ENCODE data around the gene CHTF18.
A peak's percentile ranks its signal among the peaks of the same experiment; 100 is the strongest.

The CHTF18 gene

GRCh38 chr16:807347-808084 is 19.1 kb downstream of the CHTF18 start:
- peak overlapping the region; percentile 78 to 93 for H3K4me3 ChIP-seq (ENCODE audit: low read depth in 1 of 2, low read length in 2 of 2)
- no peaks in the 10 kb centered on the region for H3K9me3 ChIP-seq (ENCODE audit: control insufficient read depth in 1 of 2, low read length in 2 of 2)
- H3K4me1 ChIP-seq (ENCODE audit: control insufficient read depth in 1 of 2, insufficient read depth in 2 of 2, low read length in 2 of 2), result peaks cover 0 to 10% of the 10 kb centered on the region in 2 donors
- H3K9ac ChIP-seq (ENCODE audit: low read depth in 1 of 2, low read length in 2 of 2), result peak overlapping the region; percentile 84 to 93
- H3K27ac ChIP-seq (ENCODE audit: low read depth, low read length), result peak overlapping the region; percentile 81
- H3K36me3 ChIP-seq (ENCODE audit: control insufficient read depth in 1 of 2, insufficient read depth in 2 of 2, low read length in 2 of 2), result no peaks in the 10 kb centered on the region
- H3K27me3 ChIP-seq (ENCODE audit: control insufficient read depth in 1 of 2, insufficient read depth in 2 of 2, low read length in 2 of 2), result peaks cover 15 to 18% of the 10 kb centered on the region in 2 donors

GRCh38 chr16:808085-808386 is 19.6 kb downstream of the CHTF18 start:
- Histone ChIP-seq H3K9me3 (ENCODE audit: control insufficient read depth in 1 of 2, low read length in 2 of 2) (no peaks in the 10 kb centered on the region), H3K27ac (ENCODE audit: low read depth, low read length) (no peak overlapping the region)

GRCh38 chr16:813204-813915 is 24.9 kb downstream of the CHTF18 start:
- H3K9me3 ChIP-seq (ENCODE audit: control insufficient read depth in 1 of 2, low read length in 2 of 2), result no peaks in the 10 kb centered on the region
- H3K4me3 ChIP-seq (ENCODE audit: low read depth in 1 of 2, low read length in 2 of 2), result no peak overlapping the region
- H3K4me1 ChIP-seq (ENCODE audit: control insufficient read depth in 1 of 2, insufficient read depth in 2 of 2, low read length in 2 of 2), result peaks cover 0 to 4% of the 10 kb centered on the region in 2 donors
- peaks cover 16 to 20% of the 10 kb centered on the region in 2 donors for H3K27me3 ChIP-seq (ENCODE audit: control insufficient read depth in 1 of 2, insufficient read depth in 2 of 2, low read length in 2 of 2)
- no peaks in the 10 kb centered on the region for H3K36me3 ChIP-seq (ENCODE audit: control insufficient read depth in 1 of 2, insufficient read depth in 2 of 2, low read length in 2 of 2)
- no peak overlapping the region for H3K27ac ChIP-seq (ENCODE audit: low read depth, low read length)
- H3K9ac ChIP-seq (ENCODE audit: low read depth in 1 of 2, low read length in 2 of 2), result no peak overlapping the region

More at GRCh38 chr16:808085-808386, 19.6 kb downstream of the CHTF18 start:
- H3K9ac ChIP-seq (ENCODE audit: low read depth in 1 of 2, low read length in 2 of 2), result peak overlapping the region; percentile 49 to 77
- H3K36me3 ChIP-seq (ENCODE audit: control insufficient read depth in 1 of 2, insufficient read depth in 2 of 2, low read length in 2 of 2), result no peaks in the 10 kb centered on the region
- peaks cover 0 to 10% of the 10 kb centered on the region in 2 donors for H3K4me1 ChIP-seq (ENCODE audit: control insufficient read depth in 1 of 2, insufficient read depth in 2 of 2, low read length in 2 of 2)
- H3K27me3 ChIP-seq (ENCODE audit: control insufficient read depth in 1 of 2, insufficient read depth in 2 of 2, low read length in 2 of 2), result peaks cover 11 to 17% of the 10 kb centered on the region in 2 donors
- peak overlapping the region; percentile 78 to 93 for H3K4me3 ChIP-seq (ENCODE audit: low read depth in 1 of 2, low read length in 2 of 2)

- H3K27me3 ChIP-seq (ENCODE audit: control insufficient read depth in 1 of 2, insufficient read depth in 2 of 2, low read length in 2 of 2), result peaks cover 16 to 24% of the 10 kb centered on the region in 2 donors
- H3K9ac ChIP-seq (ENCODE audit: low read depth in 1 of 2, low read length in 2 of 2), result no peak overlapping the region
- no peak overlapping the region for H3K27ac ChIP-seq (ENCODE audit: low read depth, low read length)
These were observed 25.5 kb downstream of the CHTF18 start for GRCh38 chr16:813916-814412.

GRCh38 chr16:814974-815373 is 26.6 kb downstream of the CHTF18 start:
- Histone ChIP-seq H3K27me3 (ENCODE audit: control insufficient read depth in 1 of 2, insufficient read depth in 2 of 2, low read length in 2 of 2) (peaks cover 18 to 24% of the 10 kb centered on the region in 2 donors), H3K4me3 (ENCODE audit: low read depth in 1 of 2, low read length in 2 of 2) (no peak overlapping the region), H3K9me3 (ENCODE audit: control insufficient read depth in 1 of 2, low read length in 2 of 2) (peaks cover 0 to 3% of the 10 kb centered on the region in 2 donors), H3K4me1 (ENCODE audit: control insufficient read depth in 1 of 2, insufficient read depth in 2 of 2, low read length in 2 of 2) (no peaks in the 10 kb centered on the region), H3K27ac (ENCODE audit: low read depth, low read length) (no peak overlapping the region), H3K36me3 (ENCODE audit: control insufficient read depth in 1 of 2, insufficient read depth in 2 of 2, low read length in 2 of 2) (no peaks in the 10 kb centered on the region), H3K9ac (ENCODE audit: low read depth in 1 of 2, low read length in 2 of 2) (no peak overlapping the region)

More at GRCh38 chr16:813916-814412, 25.5 kb downstream of the CHTF18 start:
- H3K36me3 ChIP-seq (ENCODE audit: control insufficient read depth in 1 of 2, insufficient read depth in 2 of 2, low read length in 2 of 2), result no peaks in the 10 kb centered on the region
- peaks cover 0 to 3% of the 10 kb centered on the region in 2 donors for H3K9me3 ChIP-seq (ENCODE audit: control insufficient read depth in 1 of 2, low read length in 2 of 2)
- no peaks in the 10 kb centered on the region for H3K4me1 ChIP-seq (ENCODE audit: control insufficient read depth in 1 of 2, insufficient read depth in 2 of 2, low read length in 2 of 2)
- H3K4me3 ChIP-seq (ENCODE audit: low read depth in 1 of 2, low read length in 2 of 2), result no peak overlapping the region

- Histone ChIP-seq H3K27me3 (ENCODE audit: control insufficient read depth in 1 of 2, insufficient read depth in 2 of 2, low read length in 2 of 2) (peaks cover 18 to 24% of the 10 kb centered on the region in 2 donors), H3K4me3 (ENCODE audit: low read depth in 1 of 2, low read length in 2 of 2) (no peak overlapping the region)
These were observed 27.4 kb downstream of the CHTF18 start for GRCh38 chr16:815861-816260.

GRCh38 chr16:817001-817906 is 28.8 kb downstream of the CHTF18 start:
- Histone ChIP-seq H3K27ac (ENCODE audit: low read depth, low read length) (no peak overlapping the region), H3K4me3 (ENCODE audit: low read depth in 1 of 2, low read length in 2 of 2) (no peak overlapping the region), H3K9me3 (ENCODE audit: control insufficient read depth in 1 of 2, low read length in 2 of 2) (peaks cover 0 to 3% of the 10 kb centered on the region in 2 donors), H3K4me1 (ENCODE audit: control insufficient read depth in 1 of 2, insufficient read depth in 2 of 2, low read length in 2 of 2) (no peaks in the 10 kb centered on the region), H3K9ac (ENCODE audit: low read depth in 1 of 2, low read length in 2 of 2) (no peak overlapping the region), H3K27me3 (ENCODE audit: control insufficient read depth in 1 of 2, insufficient read depth in 2 of 2, low read length in 2 of 2) (peaks cover 16 to 28% of the 10 kb centered on the region in 2 donors), H3K36me3 (ENCODE audit: control insufficient read depth in 1 of 2, insufficient read depth in 2 of 2, low read length in 2 of 2) (no peaks in the 10 kb centered on the region)

More at GRCh38 chr16:815861-816260, 27.4 kb downstream of the CHTF18 start:
- Histone ChIP-seq H3K36me3 (ENCODE audit: control insufficient read depth in 1 of 2, insufficient read depth in 2 of 2, low read length in 2 of 2) (no peaks in the 10 kb centered on the region), H3K27ac (ENCODE audit: low read depth, low read length) (no peak overlapping the region), H3K9me3 (ENCODE audit: control insufficient read depth in 1 of 2, low read length in 2 of 2) (peaks cover 0 to 3% of the 10 kb centered on the region in 2 donors), H3K4me1 (ENCODE audit: control insufficient read depth in 1 of 2, insufficient read depth in 2 of 2, low read length in 2 of 2) (no peaks in the 10 kb centered on the region), H3K9ac (ENCODE audit: low read depth in 1 of 2, low read length in 2 of 2) (no peak overlapping the region)

GRCh38 chr16:818132-818531 is 29.7 kb downstream of the CHTF18 start:
- Histone ChIP-seq H3K9me3 (ENCODE audit: control insufficient read depth in 1 of 2, low read length in 2 of 2) (peaks cover 0 to 3% of the 10 kb centered on the region in 2 donors), H3K9ac (ENCODE audit: low read depth in 1 of 2, low read length in 2 of 2) (no peak overlapping the region), H3K27ac (ENCODE audit: low read depth, low read length) (no peak overlapping the region), H3K27me3 (ENCODE audit: control insufficient read depth in 1 of 2, insufficient read depth in 2 of 2, low read length in 2 of 2) (peaks cover 11 to 26% of the 10 kb centered on the region in 2 donors), H3K4me3 (ENCODE audit: low read depth in 1 of 2, low read length in 2 of 2) (no peak overlapping the region), H3K36me3 (ENCODE audit: control insufficient read depth in 1 of 2, insufficient read depth in 2 of 2, low read length in 2 of 2) (no peaks in the 10 kb centered on the region), H3K4me1 (ENCODE audit: control insufficient read depth in 1 of 2, insufficient read depth in 2 of 2, low read length in 2 of 2) (no peaks in the 10 kb centered on the region)

GRCh38 chr16:818592-818991 is 30.2 kb downstream of the CHTF18 start:
- Histone ChIP-seq H3K9ac (ENCODE audit: low read depth in 1 of 2, low read length in 2 of 2) (no peak overlapping the region), H3K9me3 (ENCODE audit: control insufficient read depth in 1 of 2, low read length in 2 of 2) (peaks cover 0 to 3% of the 10 kb centered on the region in 2 donors), H3K4me3 (ENCODE audit: low read depth in 1 of 2, low read length in 2 of 2) (no peak overlapping the region), H3K36me3 (ENCODE audit: control insufficient read depth in 1 of 2, insufficient read depth in 2 of 2, low read length in 2 of 2) (no peaks in the 10 kb centered on the region), H3K27ac (ENCODE audit: low read depth, low read length) (no peak overlapping the region), H3K4me1 (ENCODE audit: control insufficient read depth in 1 of 2, insufficient read depth in 2 of 2, low read length in 2 of 2) (no peaks in the 10 kb centered on the region), H3K27me3 (ENCODE audit: control insufficient read depth in 1 of 2, insufficient read depth in 2 of 2, low read length in 2 of 2) (peaks cover 7 to 21% of the 10 kb centered on the region in 2 donors)
